GM12878 (cell line): Measurements from ENCODE around the gene ANO10.

Experiments used
- BRCA1 ChIP-seq: IDR thresholded peaks from 2 replicates; pipeline ENCODE4 v1.6.1; 2011; ENCODE audit warnings: low read depth, low read length, improper control_type of control experiment
- CHD1 ChIP-seq: IDR thresholded peaks from 2 replicates; pipeline ENCODE4 v1.6.1; 2012; ENCODE audit warnings: low read depth, low read length, improper control_type of control experiment
- CTCF ChIP-seq, 3 experiments: IDR thresholded peaks in 2 of 3; conservative IDR thresholded peaks in 1 of 3; 2 replicates each; pipeline ENCODE4 v1.5.1; 2011; ENCODE audit warnings: low read depth in 3 of 3, low read length in 3 of 3, mild to moderate bottlenecking in 3 of 3, control low read depth in 2 of 3, moderate library complexity in 2 of 3, inconsistent platforms in 1 of 3, mixed read lengths in 1 of 3; ENCODE audit not compliant: control insufficient read depth in 2 of 3, insufficient read depth in 1 of 3; ENCODE audit errors: extremely low read depth in 1 of 3
- GABPA ChIP-seq: IDR thresholded peaks from 2 replicates; pipeline ENCODE4 v1.6.1; 2014; ENCODE audit warnings: antibody characterized with exemption, low read depth, mild to moderate bottlenecking, inconsistent platforms
- NFIC ChIP-seq: IDR thresholded peaks from 2 replicates; pipeline ENCODE4 v1.6.1; 2012; ENCODE audit warnings: low read depth, mild to moderate bottlenecking, inconsistent platforms, low read length, moderate library complexity
- NFXL1 ChIP-seq: fragments of 450-650 bp; IDR thresholded peaks from 2 replicates; pipeline ENCODE4 v1.6.1; 2017; ENCODE audit warnings: antibody characterized with exemption, mild to moderate bottlenecking, borderline replicate concordance
- POLR2A ChIP-seq: IDR thresholded peaks from 2 replicates; pipeline ENCODE4 v1.6.1; 2011; ENCODE audit warnings: low read depth, mild to moderate bottlenecking, low read length
- SP1 ChIP-seq: IDR thresholded peaks from one replicate; pipeline ENCODE4 v1.6.1; 2011; ENCODE audit warnings: low read depth, low read length
- SUZ12 ChIP-seq: fragments of 200-600 bp; sonication (generic); IDR thresholded peaks from one replicate; pipeline ENCODE4 v1.6.1; 2018; ENCODE audit warnings: antibody characterized with exemption, mild to moderate bottlenecking; ENCODE audit not compliant: unreplicated experiment
- USF2 ChIP-seq: IDR thresholded peaks from 2 replicates; pipeline ENCODE4 v1.6.1; 2011; ENCODE audit warnings: low read depth, low read length, improper control_type of control experiment, borderline replicate concordance

- TF ChIP-seq CTCF (IDR thresholded peaks at IDR 0.05 in 2 of 3, conservative IDR thresholded peaks at IDR 0.05 in 1 of 3; ENCODE audit: control insufficient read depth in 2 of 3, extremely low read depth in 1 of 3, insufficient read depth in 1 of 3, low read depth in 3 of 3, low read length in 3 of 3) (no peak), NFXL1 (no peak), SUZ12 (no peak), SP1 (no peak), CHD1 (no peak), BRCA1 (no peak), POLR2A (no peak), USF2 (no peak), GABPA (no peak), NFIC (no peak)
These were observed 135.9 kb downstream of the ANO10 start for GRCh38 chr3:43485931-43486330.
